ENCODE measurements around the gene ITGAD. TPM values are rescaled to one million over a fixed set of nuclear protein-coding genes. Genes with fewer than 3 reads are reported as not detected.

Gene ITGAD
- total and polyA plus RNA-seq, 2 donors from 2014 or later, result 0.13 TPM; not detected in 1

GRCh38 chr16:31451681-31452351 lies 58.7 kb downstream of the ITGAD start:
- Histone ChIP-seq H3K27ac (ENCODE audit: low read depth in 2 of 2, low read length in 2 of 2) (no peak overlapping the region), H3K4me3 (ENCODE audit: low read length in 3 of 3) (no peak overlapping the region), H3K4me1 (ENCODE audit: control insufficient read depth in 2 of 3, insufficient read depth in 2 of 3, low read depth in 1 of 3, low read length in 3 of 3) (peaks cover 0 to 20% (median 5%) of the 10 kb centered on the region in 3 donors), H3K36me3 (ENCODE audit: control insufficient read depth in 2 of 3, insufficient read depth in 3 of 3, low read length in 3 of 3) (peaks cover 0 to 2% (median 0%) of the 10 kb centered on the region in 3 donors), H3K27me3 (ENCODE audit: control insufficient read depth, insufficient read depth, low read length) (no peaks in the 10 kb centered on the region), H3K9me3 (ENCODE audit: control insufficient read depth in 2 of 3, insufficient read depth in 1 of 3, low read length in 3 of 3) (no peaks in the 10 kb centered on the region), H3K9ac (ENCODE audit: low read length in 3 of 3) (no peak overlapping the region)
- DNase-seq (peak; percentile 80 to 90 (median 85)), FAIRE-seq (no peak)
- intact Hi-C loops (cut with DNase I), result no loop called here
- TF ChIP-seq CTCF (IDR thresholded peaks at IDR 0.05; ENCODE audit: borderline replicate concordance, extremely low read depth, insufficient read depth), result peak; percentile 31

GRCh38 chr16:31452631-31453106 lies 59.5 kb downstream of the ITGAD start:
- intact Hi-C loops (cut with DNase I), result no loop called here
- peak in 3 of 5 donors; percentile 10 to 45 (median 32) for DNase-seq
- no peak overlapping the region for H3K27ac ChIP-seq (ENCODE audit: low read depth in 2 of 2, low read length in 2 of 2)
- H3K27me3 ChIP-seq (ENCODE audit: control insufficient read depth, insufficient read depth, low read length), result no peaks in the 10 kb centered on the region
- no peak overlapping the region for H3K9ac ChIP-seq (ENCODE audit: low read length in 3 of 3)
- H3K4me1 ChIP-seq (ENCODE audit: control insufficient read depth in 2 of 3, insufficient read depth in 2 of 3, low read depth in 1 of 3, low read length in 3 of 3), result peaks cover 0 to 25% (median 10%) of the 10 kb centered on the region in 3 donors
- H3K9me3 ChIP-seq (ENCODE audit: control insufficient read depth in 2 of 3, insufficient read depth in 1 of 3, low read length in 3 of 3), result no peaks in the 10 kb centered on the region
- no peak for FAIRE-seq
- peaks cover 0 to 2% (median 0%) of the 10 kb centered on the region in 3 donors for H3K36me3 ChIP-seq (ENCODE audit: control insufficient read depth in 2 of 3, insufficient read depth in 3 of 3, low read length in 3 of 3)
- H3K4me3 ChIP-seq (ENCODE audit: low read length in 3 of 3), result no peak overlapping the region
- no peak for TF ChIP-seq CTCF (IDR thresholded peaks at IDR 0.05; ENCODE audit: borderline replicate concordance, extremely low read depth, insufficient read depth)

GRCh38 chr16:31453255-31454204 lies 60.4 kb downstream of the ITGAD start:
- no peak overlapping the region for H3K4me3 ChIP-seq (ENCODE audit: low read length in 3 of 3)

More at GRCh38 chr16:31453255-31454204, 60.4 kb downstream of the ITGAD start:
- peaks cover 0 to 2% (median 0%) of the 10 kb centered on the region in 3 donors for H3K36me3 ChIP-seq (ENCODE audit: control insufficient read depth in 2 of 3, insufficient read depth in 3 of 3, low read length in 3 of 3)
- DNase-seq (peak in 3 of 5 donors; percentile 29 to 68 (median 55)), FAIRE-seq (no peak)
- peaks cover 0 to 31% (median 13%) of the 10 kb centered on the region in 3 donors for H3K4me1 ChIP-seq (ENCODE audit: control insufficient read depth in 2 of 3, insufficient read depth in 2 of 3, low read depth in 1 of 3, low read length in 3 of 3)
- intact Hi-C loops (cut with DNase I), result no loop called here
- H3K9ac ChIP-seq (ENCODE audit: low read length in 3 of 3), result no peak overlapping the region
- no peak overlapping the region for H3K27ac ChIP-seq (ENCODE audit: low read depth in 2 of 2, low read length in 2 of 2)
- TF ChIP-seq CTCF (IDR thresholded peaks at IDR 0.05; ENCODE audit: borderline replicate concordance, extremely low read depth, insufficient read depth), result no peak
- no peaks in the 10 kb centered on the region for H3K9me3 ChIP-seq (ENCODE audit: control insufficient read depth in 2 of 3, insufficient read depth in 1 of 3, low read length in 3 of 3)
- no peaks in the 10 kb centered on the region for H3K27me3 ChIP-seq (ENCODE audit: control insufficient read depth, insufficient read depth, low read length)

All from kidney (tissue), 14 donors.